ENCODE results near the gene FER.
"Not testable (repeated sequence)": the region's sequence is repeated elsewhere in the genome, so short reads cannot be mapped to it uniquely, and the experiment has no call there.

FER gene

GRCh38 chr5:109049565-109049964 lies 301.9 kb downstream of the FER start:
- TF ChIP-seq CTCF (IDR thresholded peaks at IDR 0.05; ENCODE audit: extremely low read depth, insufficient read depth, missing control alignments) = no peak
- in situ Hi-C loops (cut with MboI; ENCODE audit: low pct_unique_long_range_greater_than_20kb, low sequenced_read_pairs, unreplicated experiment) = no loop called here
- DNase-seq (ENCODE audit: low spot score) = no peak

- DNase-seq (ENCODE audit: low spot score); in situ Hi-C loops (cut with MboI; ENCODE audit: low pct_unique_long_range_greater_than_20kb, low sequenced_read_pairs, unreplicated experiment): not testable (repeated sequence)
Measured at GRCh38 chr5:109050321-109050720, 302.6 kb downstream of the FER start.

GRCh38 chr5:109052216-109052615 lies 304.5 kb downstream of the FER start:
- DNase-seq (ENCODE audit: low spot score); in situ Hi-C loops (cut with MboI; ENCODE audit: low pct_unique_long_range_greater_than_20kb, low sequenced_read_pairs, unreplicated experiment): not testable (repeated sequence)

- no peak for TF ChIP-seq CTCF (IDR thresholded peaks at IDR 0.05; ENCODE audit: extremely low read depth, insufficient read depth, missing control alignments)
- no peak for DNase-seq (ENCODE audit: low spot score)
- in situ Hi-C loops (cut with MboI; ENCODE audit: low pct_unique_long_range_greater_than_20kb, low sequenced_read_pairs, unreplicated experiment) = no loop called here
Measured at GRCh38 chr5:109053995-109054417, 306.3 kb downstream of the FER start.

- in situ Hi-C loops (cut with MboI; ENCODE audit: low pct_unique_long_range_greater_than_20kb, low sequenced_read_pairs, unreplicated experiment) = no loop called here
- no peak for DNase-seq (ENCODE audit: low spot score)
Measured at GRCh38 chr5:109060378-109061025, 312.8 kb downstream of the FER start.

GRCh38 chr5:109062664-109063063 lies 315.0 kb downstream of the FER start:
- in situ Hi-C loops (cut with MboI; ENCODE audit: low pct_unique_long_range_greater_than_20kb, low sequenced_read_pairs, unreplicated experiment) = no loop called here
- DNase-seq (ENCODE audit: low spot score) = no peak
- TF ChIP-seq CTCF (IDR thresholded peaks at IDR 0.05; ENCODE audit: extremely low read depth, insufficient read depth, missing control alignments) = no peak

More at GRCh38 chr5:109060378-109061025, 312.8 kb downstream of the FER start:
- no peak for TF ChIP-seq CTCF (IDR thresholded peaks at IDR 0.05; ENCODE audit: extremely low read depth, insufficient read depth, missing control alignments)

- no peak for TF ChIP-seq CTCF (IDR thresholded peaks at IDR 0.05; ENCODE audit: extremely low read depth, insufficient read depth, missing control alignments)
Measured at GRCh38 chr5:109063223-109063622, 315.5 kb downstream of the FER start.

GRCh38 chr5:109076741-109077140 lies 329.0 kb downstream of the FER start:
- no peak for DNase-seq (ENCODE audit: low spot score)
- in situ Hi-C loops (cut with MboI; ENCODE audit: low pct_unique_long_range_greater_than_20kb, low sequenced_read_pairs, unreplicated experiment) = no loop called here
- no peak for TF ChIP-seq CTCF (IDR thresholded peaks at IDR 0.05; ENCODE audit: extremely low read depth, insufficient read depth, missing control alignments)

More at GRCh38 chr5:109063223-109063622, 315.5 kb downstream of the FER start:
- no peak for DNase-seq (ENCODE audit: low spot score)
- in situ Hi-C loops (cut with MboI; ENCODE audit: low pct_unique_long_range_greater_than_20kb, low sequenced_read_pairs, unreplicated experiment) = no loop called here
